GM21360 (cell line): ENCODE measurements around the gene NGEF.

Source experiments
- ATAC-seq: cut with Tn5 transposase; IDR thresholded peaks from one replicate; pipeline ENCODE4 v1.9.1; 2021; ENCODE audit warnings: mild to moderate bottlenecking, moderate library complexity; ENCODE audit not compliant: unreplicated experiment

Gene NGEF

GRCh38 chr2:232888099-232888836 is 124.8 kb downstream of the NGEF start:
- ATAC-seq = no peak

GRCh38 chr2:232887171-232887850 is 125.7 kb downstream of the NGEF start:
- no peak for ATAC-seq

- ATAC-seq = no peak
These were observed 126.4 kb downstream of the NGEF start for GRCh38 chr2:232886632-232887031.

DNA sequence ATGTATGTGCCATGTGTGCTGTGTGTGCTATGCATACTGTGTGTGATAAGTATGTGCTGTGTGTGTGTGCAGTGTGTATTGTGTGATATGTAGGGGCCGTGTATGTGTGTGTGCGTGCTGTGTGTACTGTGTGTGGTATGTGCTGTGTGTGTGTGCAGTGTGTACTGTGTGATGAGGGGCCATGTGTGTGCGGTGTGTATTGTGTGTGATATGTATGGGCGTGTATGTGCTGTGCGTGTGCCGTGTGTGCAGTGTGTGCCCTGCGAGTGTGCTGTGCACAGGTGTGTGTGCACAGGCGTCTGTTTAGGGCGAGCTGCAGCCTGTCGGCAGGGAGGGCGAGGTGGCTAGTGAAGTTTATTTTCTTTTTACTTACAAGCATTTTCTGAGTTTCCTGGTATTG is 126.9 kb downstream of the NGEF start:
- no peak for ATAC-seq

- ATAC-seq = no peak
These were observed 127.6 kb downstream of the NGEF start for GRCh38 chr2:232885264-232885961.

DNA sequence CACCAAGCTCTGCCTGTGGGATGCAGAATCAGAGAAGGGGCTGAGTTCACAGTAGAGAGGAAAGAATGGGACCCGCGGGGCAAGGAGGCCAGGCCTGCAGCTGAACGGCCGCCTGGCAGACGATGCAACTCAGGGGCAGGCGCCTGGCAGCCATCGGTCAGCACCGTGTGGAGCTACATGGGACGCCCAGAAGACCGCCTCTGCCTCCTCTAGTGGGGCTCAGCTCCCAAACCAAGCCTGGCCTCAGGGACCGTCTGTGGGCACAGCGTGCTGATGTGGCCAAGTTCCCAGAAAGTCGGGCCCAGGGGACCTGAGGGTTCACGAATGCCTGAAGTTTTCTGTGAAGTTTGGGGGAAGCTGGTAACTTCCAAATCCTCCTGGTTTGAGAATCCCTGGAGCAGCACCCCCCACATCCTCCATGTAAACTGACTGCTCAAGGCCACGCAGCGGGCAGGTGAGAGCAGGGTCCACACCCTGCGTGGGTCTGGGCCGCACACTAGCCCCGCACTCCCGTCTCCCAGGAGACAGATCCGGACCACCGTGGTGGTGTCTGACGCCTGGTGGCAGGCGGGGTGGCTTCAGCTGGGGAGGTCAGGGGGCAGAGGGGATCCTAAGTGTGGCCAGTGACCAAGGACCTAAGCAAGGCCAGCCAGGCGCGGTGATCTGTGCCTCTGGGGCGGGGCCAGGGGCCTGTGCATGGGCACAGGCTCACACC is 128.3 kb downstream of the NGEF start:
- no peak for ATAC-seq

GRCh38 chr2:232884001-232884421 is 129.0 kb downstream of the NGEF start:
- ATAC-seq = no peak

GRCh38 chr2:232883116-232883721 is 129.8 kb downstream of the NGEF start:
- no peak for ATAC-seq

GRCh38 chr2:232882505-232883115 is 130.4 kb downstream of the NGEF start:
- no peak for ATAC-seq

GRCh38 chr2:232882085-232882484 is 131.0 kb downstream of the NGEF start:
- ATAC-seq = no peak

- ATAC-seq = no peak
These were observed 132.2 kb downstream of the NGEF start for GRCh38 chr2:232880764-232881351.

GRCh38 chr2:232879618-232880494 is 133.2 kb downstream of the NGEF start:
- no peak for ATAC-seq

GRCh38 chr2:232878855-232879617 is 134.0 kb downstream of the NGEF start:
- no peak for ATAC-seq

DNA sequence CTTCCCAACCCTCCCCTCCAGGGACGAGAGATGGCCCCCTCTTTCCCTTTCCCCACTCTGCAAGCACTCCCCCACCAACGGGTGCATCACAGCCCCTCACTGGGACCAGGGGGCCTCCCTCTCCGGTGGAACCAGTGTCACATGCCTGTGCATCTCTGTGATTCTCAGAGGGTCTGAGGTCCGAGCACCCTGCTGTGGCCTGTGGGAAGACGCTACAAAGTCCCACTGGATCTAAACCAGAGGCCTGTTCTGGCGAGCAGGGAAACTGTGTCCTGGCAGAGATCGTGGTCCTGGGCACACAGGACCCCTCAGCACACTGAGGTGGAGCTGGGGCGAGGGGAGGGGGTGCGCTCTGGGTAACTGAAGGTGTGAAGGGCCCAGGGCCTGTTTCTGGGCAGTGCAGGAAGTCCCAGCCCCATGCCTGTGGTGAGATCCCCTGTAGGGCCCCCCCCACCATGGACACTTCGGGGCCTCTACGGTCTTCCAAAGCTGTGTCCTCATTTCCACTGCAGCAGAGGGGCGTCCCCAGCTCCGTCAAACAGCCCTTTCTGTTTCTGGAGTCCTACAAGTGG is 135.0 kb downstream of the NGEF start:
- ATAC-seq = no peak

- ATAC-seq = no peak
These were observed 136.0 kb downstream of the NGEF start for GRCh38 chr2:232876978-232877441.

- ATAC-seq = no peak
These were observed 136.7 kb downstream of the NGEF start for GRCh38 chr2:232876161-232876977.
